Esophagus muscularis mucosa (tissue), 4 donors: ENCODE results near the gene CCDC167. TPM values are rescaled to one million over a fixed set of nuclear protein-coding genes. Genes with fewer than 3 reads are reported as not detected.

Experiments used
- DNase-seq: peaks from one replicate; pipeline ENCODE4 v3.0.0-alpha.2; 2017; ENCODE audit errors: extremely low spot score
- H3K27ac ChIP-seq, 4 donors: fragments of 200-600 bp; sonication (generic); replicated peaks in 1 of 4; 1 replicate in 3 of 4; 2 replicates in 1 of 4; pipeline ENCODE4 v1.5.1; 2016 to 2019; ENCODE audit warnings: mild to moderate bottlenecking in 1 of 4
- H3K27me3 ChIP-seq, 4 donors: fragments of 200-600 bp; sonication (generic); one replicate each; pipeline versions ENCODE4 v1.5.1 to v1.6.0; 2016 to 2019
- H3K36me3 ChIP-seq, 4 donors: fragments of 200-600 bp; sonication (generic); one replicate each; pipeline ENCODE4 v1.5.1; 2016 to 2019
- H3K4me1 ChIP-seq, 4 donors: fragments of 200-600 bp; sonication (generic); one replicate each; pipeline ENCODE4 v1.5.1; 2016 to 2019
- H3K4me3 ChIP-seq, 4 donors: fragments of 200-600 bp; sonication (generic); 1 replicate in 2 of 4; 2 replicates in 2 of 4; pipeline ENCODE4 v1.5.1; 2016 to 2019; ENCODE audit warnings: mild to moderate bottlenecking in 4 of 4, moderate library complexity in 1 of 4
- H3K9me3 ChIP-seq, 4 donors: fragments of 200-600 bp; sonication (generic); 1 replicate in 3 of 4; 2 replicates in 1 of 4; pipeline ENCODE4 v1.5.1; 2016 to 2019
- CTCF ChIP-seq, 3 experiments: fragments of 200-600 bp in 2 of 3; fragments of 450-650 bp in 1 of 3; sonication (generic) in 2 of 3; IDR thresholded peaks; one replicate each; pipeline ENCODE4 v1.5.1; 2017 to 2019; ENCODE audit warnings: antibody characterized with exemption in 3 of 3, mild to moderate bottlenecking in 2 of 3, moderate library complexity in 1 of 3
- EP300 ChIP-seq: sonication (generic); formaldehyde crosslinking; IDR thresholded peaks from one replicate; pipeline ENCODE4 v1.6.1; 2017; ENCODE audit warnings: antibody characterized with exemption
- POLR2A ChIP-seq: fragments of 450-650 bp; IDR thresholded peaks from one replicate; pipeline ENCODE4 v1.6.1; 2017; ENCODE audit warnings: antibody characterized with exemption, moderate library complexity, mild to moderate bottlenecking, low read depth
- POLR2AphosphoS5 ChIP-seq, 2 donors: sonication (generic); formaldehyde crosslinking; IDR thresholded peaks; one replicate each; pipeline ENCODE4 v1.6.1; 2017; ENCODE audit warnings: antibody characterized with exemption in 2 of 2
- WGBS: methylation state at CpG from one replicate; pipeline ENCODE4 v1.1.5; 2018; 5-methylcytosine and 5-hydroxymethylcytosine counted together
- intact Hi-C: fragments of 100-400 bp; cut with DNase I; formaldehyde crosslinking; loops from one replicate; pipeline ENCODE4 v1.15.1; 2023
- total RNA-seq, 4 donors: library from RNA; depleted of rRNA; stranded (reverse); fragments of >200 nt; gene quantifications; one replicate each; pipeline versions ENCODE4 v1.1.0 to v1.2.1, GENCODE V29; 2016

CCDC167 gene
- total RNA-seq, 4 donors from 2014 or later, result 11.1 to 19.1 (median 16.3) TPM

- DNase-seq, result no peak
- intact Hi-C loops, result no loop called here
- H3K27ac ChIP-seq, result no peak overlapping the region
- H3K9me3 ChIP-seq, result no peaks in the 10 kb centered on the region
- 64% methylated on average over 4 of the region's 4 CpGs for WGBS
- no peak overlapping the region for H3K4me3 ChIP-seq
- H3K4me1 ChIP-seq, result peaks cover 13 to 15% (median 14%) of the 10 kb centered on the region in 4 donors
- TF ChIP-seq CTCF (IDR thresholded peaks at IDR 0.05) (no peak), POLR2AphosphoS5 (IDR thresholded peaks at IDR 0.05) (no peak), EP300 (no peak), POLR2A (no peak)
- peaks cover 0 to 31% (median 11%) of the 10 kb centered on the region in 4 donors for H3K27me3 ChIP-seq
- no peaks in the 10 kb centered on the region for H3K36me3 ChIP-seq
These were observed 40.7 kb upstream of the CCDC167 start for GRCh38 chr6:37540390-37540789.

GRCh38 chr6:37540029-37540352 lies 40.3 kb upstream of the CCDC167 start:
- Histone ChIP-seq H3K36me3 (no peaks in the 10 kb centered on the region), H3K27ac (no peak overlapping the region), H3K9me3 (no peaks in the 10 kb centered on the region), H3K4me3 (no peak overlapping the region), H3K4me1 (peaks cover 15 to 19% (median 16%) of the 10 kb centered on the region in 4 donors), H3K27me3 (peaks cover 0 to 35% (median 13%) of the 10 kb centered on the region in 4 donors)
- TF ChIP-seq CTCF (IDR thresholded peaks at IDR 0.05), result no peak
- no peak for DNase-seq
- intact Hi-C loops, result no loop called here
- WGBS, result 94% methylated on average over 4 of the region's 4 CpGs

DNA sequence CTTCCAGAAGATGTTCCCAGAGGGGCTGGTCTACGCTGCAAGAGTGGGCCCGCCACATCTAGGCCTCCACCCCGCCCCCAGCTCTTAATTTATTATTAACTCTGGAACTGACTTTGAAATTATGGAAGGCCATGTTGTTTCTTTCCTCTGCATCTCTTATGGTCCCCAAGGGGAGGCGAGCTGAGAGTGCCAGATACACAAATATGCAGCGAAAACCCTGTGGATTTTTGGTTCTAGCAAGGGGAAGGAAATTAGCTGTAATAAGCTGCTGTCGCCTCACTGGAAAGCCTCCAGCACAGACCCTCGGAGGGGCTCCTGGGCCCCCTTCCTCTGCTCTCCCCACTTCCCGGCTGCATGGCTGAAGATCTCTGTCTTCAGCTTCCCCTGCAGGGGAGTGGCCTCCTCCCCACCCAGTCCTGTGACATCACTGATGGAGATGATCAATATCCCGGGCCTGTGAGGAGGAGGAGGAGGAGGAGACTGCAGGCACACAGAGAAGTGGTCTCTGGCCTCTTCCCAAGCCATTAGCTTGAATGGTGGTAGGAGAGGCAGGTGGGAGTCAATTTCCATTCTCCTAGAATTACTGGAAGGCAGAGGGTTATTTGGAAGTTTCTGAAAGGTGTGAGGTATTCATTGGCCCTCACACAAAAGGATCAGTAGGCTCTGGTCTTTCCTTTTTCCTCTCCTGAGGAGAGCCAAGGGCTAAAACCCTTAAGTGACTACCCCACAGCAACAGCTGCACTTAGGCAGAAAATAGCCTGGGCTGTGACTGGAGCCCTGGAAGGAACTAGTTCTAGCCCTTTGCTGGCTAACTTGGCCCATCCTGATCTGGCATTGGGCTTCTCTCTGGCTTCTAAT lies 39.7 kb upstream of the CCDC167 start:
- Histone ChIP-seq H3K4me1 (peaks cover 15 to 20% (median 16%) of the 10 kb centered on the region in 4 donors), H3K36me3 (no peaks in the 10 kb centered on the region), H3K9me3 (no peaks in the 10 kb centered on the region), H3K27me3 (peaks cover 0 to 41% (median 15%) of the 10 kb centered on the region in 4 donors), H3K27ac (no peak overlapping the region), H3K4me3 (no peak overlapping the region)
- intact Hi-C loops, result no loop called here
- 68% methylated on average over 8 of the region's 9 CpGs for WGBS
- no peak for DNase-seq
- TF ChIP-seq POLR2AphosphoS5 (IDR thresholded peaks at IDR 0.05) (no peak), POLR2A (no peak), CTCF (IDR thresholded peaks at IDR 0.05) (no peak), EP300 (no peak)

DNA sequence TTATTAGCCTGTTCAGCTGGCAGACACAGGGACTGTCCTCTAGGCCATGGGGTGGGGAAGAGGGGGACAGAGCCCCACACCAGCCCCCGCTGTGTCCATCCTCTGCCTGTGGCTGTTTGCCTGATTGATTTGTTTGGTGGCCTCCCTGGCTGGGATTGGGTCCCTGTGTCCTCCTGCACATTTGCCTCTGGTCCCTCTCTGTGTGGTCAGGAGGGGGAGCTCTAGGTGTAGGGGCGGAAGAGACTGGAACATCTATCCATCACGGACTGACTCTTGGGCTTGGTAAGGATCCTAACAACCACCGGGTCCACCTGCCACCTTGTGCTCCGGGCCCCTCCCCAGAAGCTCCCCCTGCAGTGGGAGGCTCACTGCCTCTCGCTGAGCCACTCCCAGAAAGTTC lies 38.4 kb upstream of the CCDC167 start:
- intact Hi-C loops, result no loop called here
- WGBS, result 89% methylated on average over 5 of the region's 6 CpGs
- no peaks in the 10 kb centered on the region for H3K9me3 ChIP-seq
- H3K4me3 ChIP-seq, result no peak overlapping the region
- no peaks in the 10 kb centered on the region for H3K36me3 ChIP-seq
- no peak for DNase-seq
- H3K27me3 ChIP-seq, result peaks cover 0 to 54% (median 20%) of the 10 kb centered on the region in 4 donors
- H3K27ac ChIP-seq, result no peak overlapping the region
- TF ChIP-seq EP300 (no peak), POLR2A (no peak), CTCF (IDR thresholded peaks at IDR 0.05) (no peak), POLR2AphosphoS5 (IDR thresholded peaks at IDR 0.05) (no peak)
- H3K4me1 ChIP-seq, result peaks cover 15 to 20% (median 16%) of the 10 kb centered on the region in 4 donors
